GM23338 (cell line): ENCODE data around the gene VCL. TPM values are rescaled to one million over a fixed set of nuclear protein-coding genes. Genes with fewer than 3 reads are reported as not detected.

Source experiments
- ATAC-seq: fragments of 200-7000 bp; cut with Tn5 transposase; 3 replicates; pipeline ENCODE4 v1.9.1; 2020
- DNase-seq: peaks from one replicate; pipeline ENCODE4 v3.0.0-alpha.2; 2015; ENCODE audit warnings: low spot score
- H2AFZ ChIP-seq: fragments of 200-600 bp; sonication (generic); 2 replicates; pipeline ENCODE4 v1.8.0; 2016; ENCODE audit warnings: antibody characterized with exemption, mild to moderate bottlenecking, moderate library complexity
- H3F3A ChIP-seq: fragments of 200-600 bp; sonication (generic); replicated peaks from 2 replicates; pipeline ENCODE4 v1.8.0; 2017; ENCODE audit warnings: antibody characterized with exemption, mixed run types, low read depth
- H3K27ac ChIP-seq: fragments of 200-600 bp; sonication (generic); 2 replicates; pipeline ENCODE4 v1.6.1; 2016; ENCODE audit warnings: low read depth
- H3K27me3 ChIP-seq: fragments of 200-600 bp; sonication (generic); 2 replicates; pipeline ENCODE4 v1.8.0; 2016; ENCODE audit warnings: mild to moderate bottlenecking, mixed run types, moderate library complexity; ENCODE audit not compliant: insufficient read depth
- H3K36me3 ChIP-seq: fragments of 200-600 bp; sonication (generic); 2 replicates; pipeline ENCODE4 v1.8.0; 2016; ENCODE audit warnings: mild to moderate bottlenecking; ENCODE audit not compliant: insufficient read depth
- H3K4me1 ChIP-seq: fragments of 200-600 bp; sonication (generic); 2 replicates; pipeline ENCODE4 v1.8.0; 2016; ENCODE audit warnings: mild to moderate bottlenecking, moderate library complexity; ENCODE audit not compliant: insufficient read depth
- H3K4me2 ChIP-seq: fragments of 200-600 bp; sonication (generic); 2 replicates; pipeline ENCODE4 v1.7.1; 2017; ENCODE audit warnings: mixed run types
- H3K4me3 ChIP-seq: fragments of 200-600 bp; sonication (generic); 2 replicates; pipeline ENCODE4 v1.6.1; 2016; ENCODE audit warnings: mixed run types
- H3K79me2 ChIP-seq: fragments of 200-600 bp; sonication (generic); replicated peaks from 2 replicates; pipeline ENCODE4 v1.8.0; 2017; ENCODE audit warnings: mild to moderate bottlenecking; ENCODE audit not compliant: insufficient read depth
- H3K9me2 ChIP-seq: fragments of 200-600 bp; sonication (generic); 2 replicates; pipeline ENCODE4 v1.8.0; 2017; ENCODE audit not compliant: insufficient read depth
- H4K20me1 ChIP-seq: fragments of 200-600 bp; sonication (generic); replicated peaks from 2 replicates; pipeline ENCODE4 v1.8.0; 2017; ENCODE audit warnings: mild to moderate bottlenecking; ENCODE audit not compliant: insufficient read depth
- H3K27ac Mint-ChIP-seq: 2 replicates; pipeline ENCODE4 v1.8.0; 2020; ENCODE audit warnings: inconsistent platforms, mild to moderate bottlenecking, moderate library complexity, mixed read lengths
- H3K27me3 Mint-ChIP-seq: 3 replicates; pipeline ENCODE4 v1.8.0; 2022; ENCODE audit warnings: low read depth, mild to moderate bottlenecking, moderate library complexity, mixed read lengths, inconsistent platforms; ENCODE audit not compliant: insufficient read depth, poor library complexity
- H3K36me3 Mint-ChIP-seq: 3 replicates; pipeline ENCODE4 v1.8.0; 2021; ENCODE audit warnings: low read depth, mild to moderate bottlenecking, inconsistent platforms, moderate library complexity, mixed read lengths
- H3K4me1 Mint-ChIP-seq: 3 replicates; pipeline ENCODE4 v1.8.0; 2020; ENCODE audit warnings: mild to moderate bottlenecking, inconsistent platforms, mixed read lengths
- H3K4me3 Mint-ChIP-seq: 3 replicates; pipeline ENCODE4 v1.8.0; 2021; ENCODE audit warnings: moderate library complexity, mild to moderate bottlenecking, inconsistent platforms, mixed read lengths
- H3K9me3 Mint-ChIP-seq: 3 replicates; pipeline ENCODE4 v1.8.0; 2020; ENCODE audit warnings: moderate library complexity, mild to moderate bottlenecking, inconsistent platforms, mixed read lengths
- CREB1 ChIP-seq: fragments of 250-450 bp; sonication (Bioruptor Pico); IDR thresholded peaks from 2 replicates; pipeline ENCODE4 v1.5.0; 2020; ENCODE audit warnings: low read depth, mild to moderate bottlenecking, moderate library complexity
- CTCF ChIP-seq, 2 experiments: fragments of 200-600 bp in 1 of 2; sonication (generic) in 1 of 2; conservative IDR thresholded peaks; 2 replicates each; pipeline versions ENCODE4 v1.5.1 to v1.6.1; 2016 to 2017; ENCODE audit warnings: antibody characterized with exemption in 2 of 2, low read depth in 2 of 2, mild to moderate bottlenecking in 2 of 2, moderate library complexity in 1 of 2
- ETS1 ChIP-seq: IDR thresholded peaks from 2 replicates; pipeline ENCODE4 v1.6.1; 2016; ENCODE audit warnings: antibody characterized with exemption
- EZH2 ChIP-seq: fragments of 200-600 bp; sonication (generic); IDR thresholded peaks from one replicate; pipeline ENCODE4 v1.8.0; 2017; ENCODE audit warnings: antibody characterized with exemption, mild to moderate bottlenecking, low read depth; ENCODE audit not compliant: unreplicated experiment
- EZH2phosphoT487 ChIP-seq: fragments of 200-600 bp; sonication (generic); IDR thresholded peaks from one replicate; pipeline ENCODE4 v1.8.1; 2018; ENCODE audit warnings: antibody characterized with exemption; ENCODE audit not compliant: unreplicated experiment
- JUNB ChIP-seq: IDR thresholded peaks from one replicate; pipeline ENCODE4 v1.6.1; 2016; ENCODE audit warnings: antibody characterized with exemption; ENCODE audit not compliant: unreplicated experiment
- NANOG ChIP-seq: IDR thresholded peaks from 2 replicates; pipeline ENCODE4 v1.6.1; 2016; ENCODE audit warnings: antibody characterized with exemption, borderline replicate concordance
- POLR2AphosphoS5 ChIP-seq: IDR thresholded peaks from 2 replicates; pipeline ENCODE4 v1.6.1; 2016; ENCODE audit warnings: antibody characterized with exemption, low read depth
- REST ChIP-seq: IDR thresholded peaks from one replicate; pipeline ENCODE4 v1.6.1; 2018; ENCODE audit warnings: antibody characterized with exemption; ENCODE audit not compliant: unreplicated experiment
- STAT1 ChIP-seq: IDR thresholded peaks from one replicate; pipeline ENCODE4 v1.6.1; 2016; ENCODE audit warnings: antibody characterized with exemption; ENCODE audit not compliant: unreplicated experiment
- ZNF114 ChIP-seq: fragments of 250-450 bp; sonication (Bioruptor Pico); IDR thresholded peaks from 2 replicates; pipeline ENCODE4 v1.5.0; 2020; ENCODE audit warnings: mild to moderate bottlenecking, moderate library complexity
- ZNF331 ChIP-seq: fragments of 250-450 bp; sonication (Bioruptor Pico); IDR thresholded peaks from 2 replicates; pipeline ENCODE4 v1.5.0; 2020; ENCODE audit warnings: low read depth, mild to moderate bottlenecking, moderate library complexity
- ZNF462 ChIP-seq: fragments of 250-450 bp; sonication (Bioruptor Pico); IDR thresholded peaks from 2 replicates; pipeline ENCODE4 v1.5.0; 2020; ENCODE audit warnings: mild to moderate bottlenecking, moderate library complexity
- polyA plus RNA-seq: library from polyadenylated mRNA; unstranded; fragments of >200 nt; fragmentation: Nextera tagmentation; extraction: Ambion mirVana; gene quantifications from 2 replicates; pipeline ENCODE4 v1.2.1, GENCODE V29; 2016
- total RNA-seq: library from RNA; depleted of rRNA; stranded (reverse); fragments of >200 nt; shearing (Covaris generic); gene quantifications from 2 replicates; pipeline ENCODE4 v1.2.3, GENCODE V29; 2014

VCL gene
- total and polyA plus RNA-seq, 2 experiments from 2014 or later = 60.7 to 254 TPM

GRCh38 chr10:74022926-74023629 is 25.2 kb downstream of the VCL start:
- H3K4me1 ChIP-seq = peaks cover 36% of the 10 kb centered on the region
- no peak overlapping the region for H3K27ac ChIP-seq
- Mint-ChIP-seq H3K4me1 (peaks cover 49% of the 10 kb centered on the region), H3K27me3 (peaks cover 1% of the 10 kb centered on the region), H3K36me3 (peaks cover 30% of the 10 kb centered on the region; the same call in 2 of the 3 replicates), H3K4me3 (no peak overlapping the region), H3K9me3 (no peaks in the 10 kb centered on the region), H3K27ac (no peak overlapping the region)
- H3K9me2 ChIP-seq = no peaks in the 10 kb centered on the region
- ATAC-seq (no peak), DNase-seq (no peak)
- H3K36me3 ChIP-seq = peaks cover 15% of the 10 kb centered on the region; the same call in 1 of the 2 replicates
- TF ChIP-seq ETS1 (no peak), ZNF462 (no peak), CREB1 (no peak), JUNB (no peak), POLR2AphosphoS5 (no peak), REST (no peak), NANOG (no peak), STAT1 (no peak), ZNF114 (CRISPR knock-in tag) (no peak), EZH2phosphoT487 (no peak), ZNF331 (CRISPR knock-in tag) (no peak), CTCF (conservative IDR thresholded peaks at IDR 0.05; ENCODE audit: low read depth in 2 of 2) (no peak), EZH2 (no peak)
- H3F3A ChIP-seq = 0 out of 2 replicates have a peak, but pooled peaks cover 4% of the 10 kb centered on the region
- no peak overlapping the region for H3K4me2 ChIP-seq
- no peak overlapping the region for H2AFZ ChIP-seq
- peaks cover 99% of the 10 kb centered on the region for H3K79me2 ChIP-seq
- no peak overlapping the region for H3K4me3 ChIP-seq
- H3K27me3 ChIP-seq = no peaks in the 10 kb centered on the region
- peaks cover 34% of the 10 kb centered on the region for H4K20me1 ChIP-seq
